ENCODE data around the gene ADAMTSL1. TPM values are rescaled to one million over a fixed set of nuclear protein-coding genes. Genes with fewer than 3 reads are reported as not detected.

ADAMTSL1 gene
- total and polyA plus RNA-seq, 9 of the 15 experiments (the other 6 are each of a cell fraction or from before 2014, with no cell fraction given): 0.01 TPM; not detected in 8

DNA sequence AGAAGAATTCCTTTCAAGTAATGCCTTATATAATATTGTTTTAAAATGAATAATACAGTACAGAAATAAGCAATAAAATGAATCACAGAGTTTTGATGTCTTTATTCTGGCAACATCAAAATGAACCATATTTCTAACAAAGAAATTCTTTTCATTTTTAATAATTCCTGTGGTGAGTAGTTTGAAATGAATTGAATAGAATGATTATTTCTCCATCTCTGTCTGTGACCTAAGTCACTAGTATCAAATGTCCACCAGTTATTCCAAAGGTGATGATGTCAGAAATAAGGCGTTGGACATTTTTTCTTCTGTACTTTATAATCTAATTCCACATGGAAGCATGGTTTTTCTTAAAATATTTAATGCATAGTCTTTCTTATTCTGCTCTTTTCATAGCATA is 106.2 kb downstream of the ADAMTSL1 start:
- H3K9me1 ChIP-seq (ENCODE audit: control insufficient read depth, insufficient read depth, low read length): no peaks in the 10 kb centered on the region
- WGBS (ENCODE audit: insufficient coverage, low coverage, missing lambda C conversion rate): 9% methylated on average over 1 of the region's 1 CpG
- H4K20me1 ChIP-seq (replicated peaks; ENCODE audit: control insufficient read depth, insufficient read depth, low read length): no peaks in the 10 kb centered on the region
- no peak overlapping the region for H3K9ac ChIP-seq (ENCODE audit: insufficient read depth in 1 of 2, low read depth in 2 of 2, low read length in 2 of 2)
- ChIA-PET POLR2A (no interaction called here), CTCF (ENCODE audit: low intra/inter-chr PET ratio) (no interaction called here)
- BruUV-seq (replicated peaks): no TSS peak
- DNase-seq (ENCODE audit: extremely low read depth in 1 of 4, low spot score in 3 of 4) (no peak), FAIRE-seq (no peak), ATAC-seq (no peak)
- no peak overlapping the region for H3K4me3 ChIP-seq
- no peaks in the 10 kb centered on the region for H3K4me1 ChIP-seq (replicated peaks in 1 of 2; ENCODE audit: control insufficient read depth in 2 of 2, insufficient read depth in 2 of 2, low read length in 2 of 2)
- no peaks in the 10 kb centered on the region for H3K27me3 ChIP-seq (ENCODE audit: control insufficient read depth in 2 of 2, insufficient read depth in 2 of 2, low read length in 2 of 2)
- in situ Hi-C loops (cut with MboI) (no loop called here), intact Hi-C loops (cut with micrococcal nuclease) (no loop called here)
- H3K27ac ChIP-seq (ENCODE audit: extremely low read depth, low read depth, low read length): no peak overlapping the region
- H3K9me3 ChIP-seq (replicated peaks; ENCODE audit: control insufficient read depth, insufficient read depth, low read depth, low read length): no peaks in the 10 kb centered on the region
- H2AFZ ChIP-seq (ENCODE audit: low read depth, low read length): no peak overlapping the region
- H3K79me2 ChIP-seq (ENCODE audit: control insufficient read depth, insufficient read depth, low read length): no peaks in the 10 kb centered on the region
- no peaks in the 10 kb centered on the region for H3K36me3 ChIP-seq (ENCODE audit: control insufficient read depth, insufficient read depth, low read length)
- no peak for TF ChIP-seq DIDO1 (tag; IDR thresholded peaks at IDR 0.05; ENCODE audit: low read depth)
- H3K4me2 ChIP-seq (ENCODE audit: insufficient read depth, low read length): no peak overlapping the region

DNA sequence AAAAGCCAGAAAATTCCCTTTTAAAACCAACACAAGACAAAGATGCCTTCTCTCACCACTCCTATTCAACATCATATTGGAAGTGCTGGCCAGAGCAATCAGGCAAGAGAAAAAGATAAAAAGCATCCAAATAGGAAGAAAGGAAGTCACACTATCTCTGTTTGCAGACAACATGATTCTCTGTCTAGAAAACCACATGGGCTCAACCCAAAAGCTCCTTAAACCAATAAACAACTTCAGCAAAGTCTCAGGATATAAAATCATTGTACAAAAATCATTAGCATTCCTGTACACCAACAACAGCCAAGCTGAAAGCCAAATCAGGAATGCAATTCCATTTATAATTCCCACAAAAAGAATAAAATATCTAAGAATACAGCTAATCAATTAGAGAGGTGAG is 112.0 kb downstream of the ADAMTSL1 start:
- in situ Hi-C loops (cut with MboI) (no loop called here), intact Hi-C loops (cut with micrococcal nuclease) (no loop called here)
- Histone ChIP-seq H3K36me3 (ENCODE audit: control insufficient read depth, insufficient read depth, low read length) (no peaks in the 10 kb centered on the region), H3K4me1 (replicated peaks in 1 of 2; ENCODE audit: control insufficient read depth in 2 of 2, insufficient read depth in 2 of 2, low read length in 2 of 2) (no peaks in the 10 kb centered on the region), H3K9me1 (ENCODE audit: control insufficient read depth, insufficient read depth, low read length) (no peaks in the 10 kb centered on the region), H3K27ac (ENCODE audit: extremely low read depth, low read depth, low read length) (no peak overlapping the region), H3K4me3 (no peak overlapping the region), H4K20me1 (replicated peaks; ENCODE audit: control insufficient read depth, insufficient read depth, low read length) (no peaks in the 10 kb centered on the region), H3K4me2 (ENCODE audit: insufficient read depth, low read length) (no peak overlapping the region), H3K9ac (ENCODE audit: insufficient read depth in 1 of 2, low read depth in 2 of 2, low read length in 2 of 2) (no peak overlapping the region), H2AFZ (ENCODE audit: low read depth, low read length) (no peak overlapping the region), H3K79me2 (ENCODE audit: control insufficient read depth, insufficient read depth, low read length) (no peaks in the 10 kb centered on the region), H3K27me3 (ENCODE audit: control insufficient read depth in 2 of 2, insufficient read depth in 2 of 2, low read length in 2 of 2) (no peaks in the 10 kb centered on the region), H3K9me3 (replicated peaks; ENCODE audit: control insufficient read depth, insufficient read depth, low read depth, low read length) (no peaks in the 10 kb centered on the region)
- DNase-seq (ENCODE audit: extremely low read depth in 1 of 4, low spot score in 3 of 4) (no peak), ATAC-seq (no peak), FAIRE-seq (no peak)
- no TSS peak for BruUV-seq (replicated peaks)
- CTCF ChIA-PET (ENCODE audit: low intra/inter-chr PET ratio): no interaction called here
- POLR2A ChIA-PET: no interaction called here
- no peak for TF ChIP-seq ESRRA (IDR thresholded peaks at IDR 0.05; ENCODE audit: borderline replicate concordance, low read depth)
- TF ChIP-seq, protein P1, sequence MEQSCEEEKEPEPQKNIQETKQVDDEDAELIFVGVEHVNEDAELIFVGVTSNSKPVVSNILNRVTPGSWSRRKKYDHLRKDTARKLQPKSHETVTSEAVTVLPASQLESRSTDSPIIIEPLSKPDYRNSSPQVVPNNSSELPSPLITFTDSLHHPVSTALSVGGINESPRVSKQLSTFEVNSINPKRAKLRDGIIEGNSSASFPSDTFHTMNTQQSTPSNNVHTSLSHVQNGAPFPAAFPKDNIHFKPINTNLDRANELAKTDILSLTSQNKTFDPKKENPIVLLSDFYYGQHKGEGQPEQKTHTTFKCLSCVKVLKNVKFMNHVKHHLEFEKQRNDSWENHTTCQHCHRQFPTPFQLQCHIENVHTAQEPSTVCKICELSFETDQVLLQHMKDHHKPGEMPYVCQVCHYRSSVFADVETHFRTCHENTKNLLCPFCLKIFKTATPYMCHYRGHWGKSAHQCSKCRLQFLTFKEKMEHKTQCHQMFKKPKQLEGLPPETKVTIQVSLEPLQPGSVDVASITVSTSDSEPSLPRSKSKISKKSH (CRISPR knock-in tag; IDR thresholded peaks at IDR 0.05): no peak
- no peak for TF ChIP-seq RFX5 (IDR thresholded peaks at IDR 0.05; ENCODE audit: low read depth, low read length)
- no peak for TF ChIP-seq ZNF224 (CRISPR knock-in tag; IDR thresholded peaks at IDR 0.05)
- TF ChIP-seq TAF7 (tag; IDR thresholded peaks at IDR 0.05): no peak
- TF ChIP-seq ETV6 (IDR thresholded peaks at IDR 0.05; ENCODE audit: borderline replicate concordance in 1 of 2, low read depth in 2 of 2, low read length in 1 of 2): no peak
- no peak for TF ChIP-seq ETV6 (CRISPR knock-in tag; IDR thresholded peaks at IDR 0.05; ENCODE audit: borderline replicate concordance)
- no peak for TF ChIP-seq GTF2E2 (tag; IDR thresholded peaks at IDR 0.05)
- TF ChIP-seq TOE1 (IDR thresholded peaks at IDR 0.05; ENCODE audit: borderline replicate concordance): no peak
- no peak for TF ChIP-seq TOE1 (CRISPR knock-in tag; IDR thresholded peaks at IDR 0.05; ENCODE audit: borderline replicate concordance, low read depth)
- TF ChIP-seq ZFP30 (CRISPR knock-in tag; IDR thresholded peaks at IDR 0.05; ENCODE audit: borderline replicate concordance): no peak
- TF ChIP-seq NFE2 (IDR thresholded peaks at IDR 0.05; ENCODE audit: low read depth): no peak
- TF ChIP-seq NONO (IDR thresholded peaks at IDR 0.05; ENCODE audit: low read depth in 2 of 2, low read length in 1 of 2): no peak
- no peak for TF ChIP-seq SREBF2 (CRISPR knock-in tag; IDR thresholded peaks at IDR 0.05)

Data from K562 (cell line).